Measurements from ENCODE around the gene NF2. TPM values are rescaled to one million over a fixed set of nuclear protein-coding genes. Genes with fewer than 3 reads are reported as not detected.
A peak's percentile ranks its signal among the peaks of the same experiment; 100 is the strongest.

NF2 gene
- total and polyA plus RNA-seq, 2 of the 8 experiments (the other 6 are each of a cell fraction or from before 2014, with no cell fraction given) = 17.6 to 53.6 TPM

- no peak overlapping the region for H2BK5ac ChIP-seq (ENCODE audit: low read depth, low read length)
- peaks cover 0 to 6% (median 3%) of the 10 kb centered on the region in 4 experiments; a peak in 3 of 7 replicates for H3K4me1 ChIP-seq (replicated peaks in 1 of 4; ENCODE audit: control insufficient read depth in 3 of 4, insufficient read depth in 4 of 4, low read length in 3 of 4)
- H3K14ac ChIP-seq (ENCODE audit: insufficient read length) = no peak overlapping the region
- H4K8ac ChIP-seq (ENCODE audit: extremely low read depth, insufficient read depth, low read length) = no peak overlapping the region
- no peak overlapping the region for H3K27ac ChIP-seq (ENCODE audit: low read depth, low read length)
- H3K27me3 ChIP-seq (replicated peaks in 1 of 4; ENCODE audit: control insufficient read depth in 3 of 4, extremely low read depth in 1 of 4, insufficient read depth in 3 of 4, low read length in 3 of 4) = no peaks in the 10 kb centered on the region
- H2BK20ac ChIP-seq (ENCODE audit: low read length) = no peak overlapping the region
- H2AFZ ChIP-seq (ENCODE audit: low read length) = no peak overlapping the region
- ChIA-PET POLR2A (ENCODE audit: partially characterized antibody) (no interaction called here), CTCF (ENCODE audit: partially characterized antibody) (interaction anchor here (1.1 to 5.4 kb wide), 9 partner anchors 10 to 378 kb away, joined by 3 to 39 read pairs (median 11); no protein-coding TSS in a partner anchor)
- WGBS, 2 experiments (ENCODE audit: extremely low coverage in 1 of 2, insufficient coverage in 1 of 2, insufficient read length in 1 of 2, insufficient replicate concordance in 2 of 2, low coverage in 1 of 2, low lambda C conversion rate in 2 of 2, missing lambda C conversion rate in 1 of 2) = 85% methylated on average over 3 of the region's 3 CpGs; no CpG with 5 or more reads in 1 of the 2 experiments
- no peaks in the 10 kb centered on the region for H3K23me2 ChIP-seq (ENCODE audit: low read depth, low read length)
- peaks cover 0 to 27% of the 10 kb centered on the region in 2 experiments; a peak in 2 of 4 replicates for H3K79me2 ChIP-seq (ENCODE audit: control insufficient read depth in 1 of 2, insufficient read depth in 2 of 2, low read length in 2 of 2)
- peak overlapping the region in 1 of 2 experiments; percentile 10; a peak in 1 of 4 replicates for H3K4me2 ChIP-seq (ENCODE audit: insufficient read depth in 1 of 2, low read depth in 2 of 2, low read length in 2 of 2)
- H3K9ac ChIP-seq (replicated peaks in 1 of 4; ENCODE audit: extremely low read depth in 1 of 4, low read depth in 3 of 4, low read length in 3 of 4) = no peak overlapping the region
- H3K4ac ChIP-seq (replicated peaks; ENCODE audit: insufficient read length, low read depth, low read length) = no peak overlapping the region
- FAIRE-seq (no peak), DNase-seq (ENCODE audit: low read depth in 1 of 2, low spot score in 2 of 2) (no peak)
- H4K5ac ChIP-seq (ENCODE audit: insufficient read length, low read depth, low read length) = no peak overlapping the region
- peaks cover 2 to 5% of the 10 kb centered on the region in 2 experiments for H4K20me1 ChIP-seq (replicated peaks in 1 of 2; ENCODE audit: control insufficient read depth in 1 of 2, insufficient read depth in 2 of 2, low read length in 2 of 2)
- H3K23ac ChIP-seq (ENCODE audit: insufficient read length) = no peak overlapping the region
- no peak overlapping the region for H3K56ac ChIP-seq (replicated peaks; ENCODE audit: insufficient read length, low read depth, low read length)
- no peak overlapping the region for H2AK5ac ChIP-seq (ENCODE audit: low read depth, low read length)
- H2BK12ac ChIP-seq (ENCODE audit: low read depth, low read length) = no peak overlapping the region
- no peaks in the 10 kb centered on the region for H3K9me3 ChIP-seq (ENCODE audit: insufficient read depth in 2 of 2, low read depth in 1 of 2, low read length in 1 of 2)
- peaks cover 9% of the 10 kb centered on the region; the same call in 1 of the 2 replicates for H3K79me1 ChIP-seq (ENCODE audit: low read depth, low read length)
- H2BK15ac ChIP-seq (ENCODE audit: low read length) = no peak overlapping the region
- no peak overlapping the region for H4K91ac ChIP-seq (replicated peaks; ENCODE audit: insufficient read length, low read length)
- H2BK120ac ChIP-seq (replicated peaks; ENCODE audit: low read depth, low read length) = no peak overlapping the region
- no peak overlapping the region for H3K4me3 ChIP-seq (ENCODE audit: extremely low read depth in 1 of 4, insufficient read depth in 2 of 4, low read depth in 3 of 4, low read length in 4 of 4)
- no peak overlapping the region for H3K18ac ChIP-seq (ENCODE audit: extremely low read depth, low read length)
- H3K36me3 ChIP-seq (ENCODE audit: control insufficient read depth in 2 of 4, insufficient read depth in 4 of 4, low read length in 3 of 4) = no peaks in the 10 kb centered on the region
- TF ChIP-seq PHF8 (conservative IDR thresholded peaks at IDR 0.05; ENCODE audit: low read depth, low read length) (no peak), TAF7 (optimal IDR thresholded peaks at IDR 0.05; ENCODE audit: borderline replicate concordance, low read depth, low read length) (no peak), CHD1 (IDR thresholded peaks at IDR 0.05; ENCODE audit: low read depth, low read length) (no peak)
Observed at GRCh38 chr22:29627196-29627535, 23.7 kb downstream of the NF2 start.
